GM04504 (cell line): ENCODE data around the gene ABCC9.
A peak's percentile ranks its signal among the peaks of the same experiment; 100 is the strongest.
"Not testable (repeated sequence)": the region's sequence is repeated elsewhere in the genome, so short reads cannot be mapped to it uniquely, and the experiment has no call there.

Experiments
- DNase-seq: peaks from one replicate; pipeline ENCODE4 v3.0.0-alpha.2; 2012; ENCODE audit warnings: low read depth

The ABCC9 gene

DNA sequence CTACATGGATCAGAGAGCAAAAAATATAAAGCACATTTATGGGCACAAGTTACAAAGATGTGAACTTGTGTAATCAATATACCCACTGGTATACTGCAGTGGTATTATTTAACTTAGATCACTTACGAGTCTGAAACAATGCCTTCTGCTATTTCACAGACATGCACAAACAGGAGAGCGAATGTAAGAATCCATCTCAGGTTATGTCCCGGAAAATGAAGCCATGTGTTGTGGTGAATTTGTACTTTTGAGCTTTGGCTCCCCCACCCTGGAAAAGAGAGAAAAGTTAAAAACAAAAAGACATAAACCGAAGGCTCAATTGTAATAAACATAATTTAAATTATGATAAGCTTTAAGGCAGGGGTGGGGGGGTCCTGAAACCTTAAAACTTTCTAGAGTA is 7.6 kb downstream of the ABCC9 start:
- DNase-seq = no peak

DNA sequence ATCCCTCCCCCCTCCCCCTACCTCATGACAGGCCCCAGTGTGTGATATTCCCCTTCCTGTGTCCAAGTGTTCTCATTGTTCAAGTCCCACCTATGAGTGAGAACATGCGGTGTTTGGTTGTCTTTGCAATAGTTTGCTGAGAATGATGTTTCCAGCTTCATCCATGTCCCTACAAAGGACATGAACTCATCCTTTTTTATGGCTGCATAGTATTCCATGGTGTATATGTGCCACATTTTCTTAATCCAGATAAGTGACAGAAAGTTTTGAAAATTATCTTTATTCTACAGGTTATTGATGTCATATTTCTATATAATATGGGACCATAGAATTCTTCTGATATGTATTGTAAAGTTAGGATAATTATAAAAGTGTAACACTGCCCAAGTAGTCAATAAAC is 11.3 kb downstream of the ABCC9 start:
- DNase-seq = not testable (repeated sequence)

DNA sequence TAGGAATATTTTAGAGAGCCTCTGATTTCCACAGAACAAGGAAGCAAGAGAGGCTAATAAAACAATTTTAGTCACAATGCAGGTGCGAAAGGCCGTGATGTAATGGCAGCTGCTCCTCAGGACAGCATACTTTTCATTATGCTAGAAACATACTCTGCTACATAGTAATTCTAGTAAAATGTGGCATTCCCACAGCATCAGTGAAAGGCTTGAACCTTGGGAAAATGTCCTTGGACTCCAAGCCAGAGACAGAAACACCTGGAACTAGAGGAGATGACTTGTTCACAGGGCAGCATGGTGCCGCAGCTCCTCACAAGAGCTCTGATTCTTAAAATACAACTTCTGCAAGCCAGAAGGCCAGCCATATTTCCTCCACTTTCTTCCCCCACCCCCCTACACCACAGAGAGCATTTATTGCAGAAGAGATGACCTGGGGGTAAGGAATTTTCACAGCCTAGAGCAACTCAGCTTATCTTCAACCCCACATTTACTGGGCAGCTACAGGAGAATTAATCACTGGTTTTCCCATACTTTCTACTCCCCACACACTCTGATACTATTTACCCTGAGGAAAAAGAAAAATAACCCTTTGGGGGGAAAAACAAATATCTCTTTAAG is 15.8 kb downstream of the ABCC9 start:
- no peak for DNase-seq

DNA sequence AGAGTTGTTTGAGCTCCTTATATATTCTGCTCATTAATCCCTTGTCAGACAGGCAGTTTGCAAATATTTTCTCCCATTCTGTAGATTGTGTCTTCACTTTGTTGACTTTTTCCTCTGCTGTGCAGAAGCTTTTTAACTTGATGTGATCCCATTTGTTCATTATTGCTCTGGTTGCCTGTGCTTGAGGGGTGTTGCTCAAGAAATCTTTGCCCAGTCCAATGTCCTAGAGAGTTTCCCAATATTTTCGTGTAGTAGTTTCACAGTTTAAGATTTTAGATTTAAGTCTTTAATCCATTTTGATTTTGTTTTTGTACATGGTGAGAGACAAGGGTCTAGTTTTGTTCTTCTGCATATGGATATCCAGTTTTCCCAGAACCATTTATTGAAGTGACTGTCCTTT is 19.8 kb downstream of the ABCC9 start:
- no peak for DNase-seq

DNA sequence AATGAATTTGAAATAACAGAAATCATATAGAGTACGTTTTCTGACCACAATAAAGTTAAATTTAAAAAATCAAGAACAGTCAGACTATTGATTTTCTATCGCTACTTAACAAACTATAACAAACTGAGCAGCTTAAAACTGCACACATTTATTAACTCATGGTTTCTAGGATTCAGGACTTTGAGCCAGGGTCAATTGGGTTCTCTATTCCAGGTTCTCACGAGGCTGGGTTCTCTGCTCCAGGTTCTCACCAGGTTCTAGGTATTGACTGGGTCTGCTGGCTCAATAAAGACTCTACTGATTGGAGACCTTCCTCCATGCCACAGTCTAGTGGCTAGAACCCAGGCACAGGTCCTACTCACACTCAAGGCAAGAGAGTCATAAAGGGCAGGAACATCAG is 22.8 kb downstream of the ABCC9 start:
- DNase-seq = no peak

DNA sequence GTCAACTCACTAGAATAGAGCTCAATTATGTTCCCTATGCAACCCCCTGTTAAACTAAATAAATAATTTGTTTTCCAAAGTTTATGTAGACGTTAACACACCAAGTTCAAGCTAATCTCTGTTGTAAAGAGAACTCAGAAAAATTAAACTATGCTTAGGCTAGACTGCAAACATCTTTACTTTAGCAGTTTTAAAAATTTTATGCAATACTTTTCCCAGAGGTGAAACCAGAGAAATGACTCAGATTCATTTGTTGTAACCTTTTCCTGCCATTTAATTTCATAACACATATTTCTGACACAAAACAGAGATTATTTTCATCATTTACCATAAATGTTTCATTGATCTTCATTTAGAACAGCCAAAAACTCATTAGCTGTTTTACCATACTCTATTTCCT is 27.4 kb downstream of the ABCC9 start:
- DNase-seq = no peak

DNA sequence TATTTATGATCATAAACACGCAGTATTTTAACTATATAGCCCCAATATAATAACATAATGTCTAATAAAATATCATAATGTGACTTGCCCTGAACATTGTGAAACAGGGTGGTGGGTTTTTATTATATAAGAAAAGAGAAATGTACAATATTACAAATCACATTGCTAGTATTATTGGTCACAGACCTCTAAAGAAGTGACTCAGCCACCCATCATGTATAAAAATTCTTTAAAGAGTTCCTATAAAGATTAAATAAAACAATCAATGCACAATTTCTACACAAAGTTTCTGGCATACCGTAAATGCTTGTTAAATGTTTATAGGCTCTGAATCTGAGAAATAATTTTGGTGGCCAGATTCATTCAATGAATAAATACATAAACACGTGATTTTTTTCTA is 28.9 kb downstream of the ABCC9 start:
- DNase-seq = no peak

DNA sequence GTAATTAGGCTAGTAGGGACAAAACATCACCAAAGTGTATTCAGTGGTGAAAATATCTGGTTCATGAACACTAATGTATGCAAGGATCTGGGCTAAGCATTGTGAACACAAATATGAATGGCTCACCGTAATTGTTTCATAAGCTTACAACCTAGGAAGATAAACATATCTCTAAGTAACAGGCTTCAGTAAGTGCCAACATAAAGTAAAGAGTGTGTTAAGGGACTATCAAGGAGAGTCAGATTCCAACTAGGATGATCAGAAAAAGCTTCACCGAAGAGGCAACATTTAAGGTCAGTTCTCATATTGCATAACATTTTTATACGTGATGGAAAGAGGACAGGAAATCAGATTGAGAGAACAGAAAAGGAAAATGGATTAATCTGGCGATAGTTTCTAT is 29.4 kb downstream of the ABCC9 start:
- no peak for DNase-seq

DNA sequence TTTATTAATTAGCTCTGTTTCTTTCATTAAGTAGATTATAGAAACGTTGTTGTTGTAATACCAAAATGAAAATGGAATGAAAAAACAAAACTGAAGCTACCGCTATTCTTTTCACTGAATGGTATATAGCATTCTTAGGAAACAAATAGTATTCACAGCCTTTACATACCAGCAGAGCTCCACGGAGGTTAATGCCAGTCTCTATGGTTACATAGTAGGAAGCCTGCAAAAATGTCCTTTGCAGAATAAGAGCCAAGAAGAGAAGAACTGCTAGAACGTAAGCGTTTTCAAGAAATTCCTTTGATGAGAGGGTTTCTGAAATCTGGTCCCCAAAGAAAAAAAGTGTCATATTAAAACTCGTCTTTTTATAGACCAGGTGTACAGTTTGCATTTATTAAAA is 30.6 kb downstream of the ABCC9 start:
- no peak for DNase-seq

DNA sequence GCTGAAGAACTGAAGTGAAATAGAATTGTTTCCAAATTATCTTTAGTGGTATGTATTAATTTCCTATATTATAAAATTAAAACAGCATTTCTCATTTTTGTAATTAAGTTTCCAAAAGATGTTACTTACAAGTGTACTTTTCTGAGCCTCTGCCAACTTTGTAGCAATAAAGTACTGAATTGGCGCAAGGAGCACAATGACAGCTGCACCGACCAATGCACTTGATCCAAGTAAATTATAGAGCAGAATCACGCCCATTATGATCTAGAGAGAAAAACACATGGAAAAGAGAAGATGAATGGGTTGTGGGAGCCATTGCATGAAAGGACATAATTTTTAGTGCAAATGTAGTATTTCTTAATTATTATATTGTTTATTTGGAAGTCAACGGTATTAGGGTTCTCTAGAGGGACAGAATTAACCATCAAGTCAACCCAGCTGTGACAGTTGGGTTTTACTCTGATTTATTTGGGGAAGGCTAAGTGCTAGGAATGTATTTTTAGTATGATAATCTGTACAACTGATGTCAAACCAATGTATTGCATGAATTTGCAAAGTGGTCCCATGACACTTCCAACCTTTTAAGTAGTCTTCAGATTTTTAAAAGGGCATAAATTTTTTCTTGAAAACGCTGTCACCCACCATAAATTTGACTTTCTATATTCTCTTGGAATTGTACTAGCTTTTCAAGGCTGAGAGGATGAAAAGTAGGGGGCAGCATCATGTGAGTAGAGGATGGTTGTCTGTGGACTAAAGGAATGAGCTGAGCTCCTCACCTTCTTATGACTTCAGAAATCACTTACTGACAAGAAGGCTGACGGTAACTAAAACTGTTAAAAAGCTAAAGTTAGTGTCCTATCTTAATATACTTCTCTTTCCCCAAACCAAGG is 33.0 kb downstream of the ABCC9 start:
- DNase-seq = no peak

DNA sequence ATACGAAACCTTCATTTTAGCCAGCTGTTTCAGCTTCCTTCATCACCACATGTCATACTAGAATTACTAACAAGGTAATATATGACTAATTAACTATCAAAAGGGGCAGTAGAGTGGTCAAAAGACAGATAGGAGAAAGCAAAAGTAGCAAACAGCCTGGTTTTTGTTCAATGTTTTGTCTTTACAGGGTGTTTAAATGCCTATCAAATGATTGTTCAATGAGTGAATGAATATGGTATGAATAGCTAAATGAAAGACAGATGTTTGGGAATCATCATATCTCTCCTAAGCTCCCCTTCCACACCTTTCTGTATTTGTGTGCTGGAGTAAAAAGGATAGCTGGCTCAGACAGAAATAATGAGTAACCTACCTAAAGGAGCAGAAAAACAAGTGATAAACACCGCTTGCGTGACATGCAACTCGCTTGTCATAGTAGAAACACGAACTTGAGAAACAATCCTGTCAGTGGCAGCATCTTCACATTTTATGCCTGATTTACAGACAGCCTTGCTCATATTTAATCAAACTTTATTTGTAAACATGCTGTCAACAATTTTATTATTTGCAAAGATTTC is 34.2 kb downstream of the ABCC9 start:
- peak; percentile 76 for DNase-seq

DNA sequence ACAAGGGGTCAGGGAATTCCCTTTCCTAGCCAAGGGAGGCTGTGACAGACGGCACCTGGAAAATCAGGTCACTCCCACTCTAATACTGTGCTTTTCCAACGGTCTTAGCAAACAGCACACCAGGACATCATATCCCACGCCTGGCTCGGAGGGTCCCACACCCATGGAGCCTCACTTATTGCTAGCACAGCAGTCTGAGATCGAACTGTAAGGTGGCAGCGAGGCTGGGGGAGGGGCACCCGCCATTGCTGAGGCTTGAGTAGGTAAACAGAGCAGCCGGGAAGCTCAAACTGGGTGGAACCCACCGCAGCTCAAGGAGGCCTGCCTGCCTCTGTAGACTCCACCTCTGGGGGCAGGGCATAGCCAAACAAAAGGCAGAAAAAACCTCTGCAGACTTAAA is 41.7 kb downstream of the ABCC9 start:
- not testable (repeated sequence) for DNase-seq

DNA sequence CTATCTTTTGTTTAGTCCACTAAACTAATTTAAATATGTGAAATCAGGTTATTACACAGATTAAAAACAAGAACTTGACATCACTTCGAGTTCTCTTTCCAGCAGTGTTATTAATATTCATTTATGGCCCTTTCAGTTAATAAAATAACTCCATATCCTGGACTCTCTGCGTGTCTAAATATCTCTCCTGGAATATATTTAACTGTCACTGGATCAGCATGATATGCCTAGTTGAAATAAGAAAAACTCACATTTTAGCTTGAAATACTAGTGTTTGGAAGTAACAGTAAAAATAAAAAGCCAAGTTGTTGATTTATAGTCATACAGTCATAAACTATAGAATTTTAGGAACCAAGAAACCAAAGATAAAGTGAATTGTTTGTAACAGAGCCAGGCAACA is 45.6 kb downstream of the ABCC9 start:
- DNase-seq = no peak

DNA sequence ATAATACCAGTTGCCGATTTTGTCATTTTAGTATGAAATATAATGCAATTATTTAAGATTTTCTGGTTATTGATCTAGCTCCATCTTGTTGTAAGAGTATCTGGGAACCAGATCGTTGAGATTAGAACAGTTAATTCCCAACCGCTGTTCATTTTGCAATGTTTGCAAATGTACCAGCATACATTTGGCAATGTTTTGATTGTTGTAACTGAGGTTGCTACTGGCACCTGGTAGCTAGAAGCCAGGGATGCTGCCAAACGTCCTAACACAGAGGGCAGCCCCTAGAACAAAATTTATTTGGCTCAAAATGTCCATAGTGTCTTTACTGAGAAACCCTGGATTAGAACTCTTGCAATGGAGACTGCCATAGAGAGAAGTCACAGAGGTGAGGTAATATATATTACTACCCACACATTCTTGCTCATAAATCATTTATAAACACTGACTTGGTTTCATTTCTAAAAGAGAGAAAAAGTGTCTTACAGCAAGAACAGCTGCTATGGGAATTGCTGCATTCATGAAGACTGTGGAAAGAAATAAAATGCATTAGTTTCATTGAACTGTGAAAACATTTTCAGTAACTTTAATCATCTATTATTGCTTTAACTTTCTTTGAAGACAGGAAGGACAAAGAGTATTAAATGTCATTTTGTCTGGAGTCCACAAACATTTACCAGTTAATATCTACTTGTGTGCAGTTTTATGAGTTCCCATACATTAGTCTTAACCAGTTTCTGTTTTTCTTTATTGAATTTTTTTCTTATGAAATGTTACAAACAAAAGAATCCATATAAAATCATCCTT is 46.2 kb downstream of the ABCC9 start:
- DNase-seq = no peak

DNA sequence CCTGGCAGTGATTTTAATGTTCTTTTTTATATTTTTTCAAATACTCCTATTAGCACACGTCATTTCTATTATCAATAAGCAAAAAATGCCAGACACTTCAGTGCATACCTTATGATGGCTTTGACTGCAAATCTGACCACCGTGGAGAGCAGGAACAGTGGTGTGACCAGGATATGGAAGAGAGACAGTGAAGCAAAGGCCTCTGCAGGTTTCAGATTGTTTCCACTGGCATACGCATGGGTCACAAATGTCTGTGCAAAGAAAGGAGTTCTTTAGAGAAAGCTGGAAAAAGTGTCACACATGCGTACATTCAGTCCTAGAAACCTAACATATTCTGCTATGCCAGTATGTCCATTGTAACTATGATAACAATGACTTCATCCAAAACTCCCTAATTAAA is 47.3 kb downstream of the ABCC9 start:
- no peak for DNase-seq

DNA sequence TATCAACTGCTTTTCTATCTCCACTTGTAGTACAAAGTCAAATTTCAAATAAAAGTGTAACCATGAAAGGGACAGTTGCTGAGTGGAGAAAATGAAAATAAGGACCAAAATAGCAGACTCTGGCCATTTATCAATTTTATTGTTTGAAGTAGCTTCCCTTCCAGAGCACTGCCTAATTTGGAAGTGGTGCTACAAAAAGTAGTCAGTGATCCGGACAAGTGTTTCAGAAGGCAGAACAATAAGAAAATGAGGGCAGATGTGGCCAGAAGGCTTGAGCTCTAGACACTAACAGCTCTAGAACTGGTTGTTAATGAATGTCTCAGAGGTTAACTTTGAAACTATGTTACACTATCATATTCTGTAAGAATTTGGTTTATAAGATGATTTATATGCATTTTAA is 48.9 kb downstream of the ABCC9 start:
- no peak for DNase-seq

DNA sequence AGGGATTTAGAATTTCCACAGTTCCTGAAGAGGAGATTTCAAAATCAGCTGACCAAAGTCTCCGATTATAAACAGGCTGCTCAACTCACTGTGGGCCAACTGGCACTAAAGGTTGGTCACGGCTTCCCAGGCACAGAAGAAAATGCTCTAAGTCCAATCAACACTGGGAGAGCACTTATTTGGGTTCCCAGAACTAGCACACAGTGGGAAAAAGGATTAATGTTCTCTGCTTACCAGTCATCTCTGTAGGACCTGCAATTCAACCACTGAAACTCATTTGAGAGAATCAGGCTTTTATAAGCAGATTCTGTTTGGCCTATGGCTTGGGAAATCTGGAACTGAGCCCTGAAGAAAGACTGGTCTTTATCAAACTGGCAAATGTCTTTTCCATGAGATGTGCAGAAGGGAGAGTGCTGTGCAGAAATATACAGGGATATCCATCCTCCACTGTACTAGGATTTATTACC is 49.4 kb downstream of the ABCC9 start:
- no peak for DNase-seq

DNA sequence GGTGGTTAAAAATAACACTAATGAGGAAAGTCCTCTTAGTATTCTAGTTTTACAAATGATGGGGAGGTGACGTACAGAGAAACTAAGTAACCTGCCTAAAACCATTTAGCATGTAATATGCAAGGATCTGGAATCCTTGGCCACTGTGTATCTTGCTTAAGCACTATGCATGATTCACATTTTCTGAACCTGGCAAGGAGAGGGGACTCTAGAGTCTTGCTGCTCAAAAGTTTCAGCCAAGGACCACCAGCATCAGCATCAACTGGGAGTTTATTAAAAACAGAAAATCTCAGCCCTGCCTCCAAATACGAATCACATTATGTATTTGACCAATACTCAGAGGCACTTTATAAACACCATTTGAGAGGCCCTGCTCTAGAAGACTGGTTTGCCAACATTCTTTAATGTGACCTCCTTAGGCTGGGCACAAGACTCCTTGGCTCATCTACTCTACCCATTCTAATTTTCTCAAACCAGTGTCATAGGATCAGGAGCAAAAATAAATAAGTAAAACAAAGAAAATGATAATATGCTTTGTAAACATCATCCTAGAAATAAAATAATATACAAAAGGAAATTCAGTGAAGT is 52.9 kb downstream of the ABCC9 start:
- no peak for DNase-seq

DNA sequence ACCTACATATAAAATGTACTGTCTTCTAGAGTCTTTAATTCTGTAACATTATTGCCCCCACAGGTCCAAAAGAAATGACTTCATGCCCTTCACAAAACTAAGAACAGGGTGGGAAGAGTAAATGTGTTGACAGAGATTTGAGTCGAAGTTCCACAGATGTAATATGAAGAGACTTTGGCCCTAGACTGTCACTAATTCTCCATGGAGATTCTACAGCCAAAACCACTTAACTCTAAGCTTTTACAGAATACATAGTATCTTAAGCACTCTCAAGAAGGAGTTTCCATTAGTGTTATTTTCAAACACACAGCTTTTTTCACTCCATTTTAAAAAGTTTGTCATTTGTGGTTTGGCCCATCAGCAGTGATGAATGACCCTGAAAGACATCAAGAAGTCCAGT is 56.3 kb downstream of the ABCC9 start:
- DNase-seq = no peak

DNA sequence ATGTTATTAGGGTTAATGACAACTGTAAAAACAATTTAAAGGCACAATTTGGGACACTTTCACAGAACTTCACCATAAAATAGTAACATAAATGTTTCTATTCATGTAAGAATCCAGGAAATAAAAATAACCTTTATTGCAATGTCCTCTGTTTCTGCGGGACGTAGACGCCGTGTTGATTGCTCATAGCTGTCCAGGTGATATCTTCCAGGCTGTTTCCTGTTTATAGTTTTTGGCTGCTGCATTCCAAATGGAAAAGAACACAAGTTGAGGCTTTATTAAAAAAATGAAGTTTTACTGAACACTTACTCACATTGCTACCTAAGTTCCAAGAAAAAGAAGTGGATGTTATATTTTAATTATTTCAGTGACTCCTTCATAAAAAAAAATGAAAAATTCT is 58.6 kb downstream of the ABCC9 start:
- DNase-seq = no peak

DNA sequence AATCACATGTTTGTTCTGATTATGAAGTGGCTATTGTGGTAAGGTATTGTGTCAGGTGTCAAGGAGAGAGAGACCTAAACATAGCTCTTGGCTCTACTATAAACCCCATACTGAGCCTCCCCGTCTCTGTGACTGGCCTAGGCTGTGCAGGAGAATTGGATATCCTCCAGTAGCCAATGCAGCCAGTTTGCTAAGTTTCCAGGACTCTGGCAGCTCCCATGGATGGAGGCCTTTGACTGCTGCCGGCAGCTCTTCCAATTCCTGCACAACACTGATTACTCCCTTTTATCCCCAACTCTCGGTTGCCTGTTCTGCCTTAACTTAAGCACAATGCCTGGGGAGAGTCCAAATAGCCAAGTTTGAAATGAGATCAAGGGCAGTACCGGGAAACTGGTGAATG is 59.3 kb downstream of the ABCC9 start:
- no peak for DNase-seq

DNA sequence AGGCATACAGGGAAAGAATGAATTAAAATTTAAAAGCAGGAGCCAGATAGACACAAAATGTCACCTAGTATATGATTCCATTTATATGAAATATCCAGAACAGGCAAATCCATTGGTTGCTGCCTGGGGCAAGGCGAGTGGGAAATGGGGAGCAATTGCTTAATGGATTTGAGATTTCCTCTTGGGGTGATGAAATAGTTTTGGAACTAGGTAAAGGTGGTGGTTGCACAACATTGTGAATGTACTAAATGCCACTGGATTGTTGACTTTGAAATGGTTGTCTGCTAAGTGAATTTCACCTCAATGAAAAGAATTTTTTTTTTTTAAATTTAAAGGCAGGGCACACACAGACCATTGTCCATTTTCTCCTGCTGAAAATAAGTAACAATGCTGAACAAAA is 61.9 kb downstream of the ABCC9 start:
- no peak for DNase-seq
